HepG2 (cell line): ENCODE results near the gene HELB. TPM values are rescaled to one million over a fixed set of nuclear protein-coding genes. Genes with fewer than 3 reads are reported as not detected.

Experiments
- ATAC-seq: fragments of 200-7000 bp; cut with Tn5 transposase; 3 replicates; pipeline ENCODE4 v1.9.1; 2020; ENCODE audit warnings: mild to moderate bottlenecking, moderate library complexity
- BruUV-seq: library from RNA; stranded (reverse); fragments of 400-500 nt; replicated peaks from 2 replicates; lab custom pipeline; 2021; lab: Mats Ljungman, UMichigan
- CTCF ChIA-PET: fragments of 300-600 bp; formaldehyde crosslinking; extraction: SDS; loops from one replicate; lab custom pipeline; 2021; ENCODE audit warnings: low total read pairs, inconsistent platforms, low intra/inter-chr PET ratio; lab: Yijun Ruan, JAX
- POLR2A ChIA-PET: fragments of 350-600 bp; sonication (Branson Sonifier 250); formaldehyde crosslinking; loops from one replicate; lab custom pipeline; 2020; ENCODE audit warnings: antibody characterized with exemption, inconsistent platforms; lab: Yijun Ruan, JAX
- DNase-seq: peaks from one replicate; pipeline ENCODE4 v3.0.0-alpha.2; 2015; ENCODE audit warnings: low spot score
- FAIRE-seq: peaks from 3 replicates; lab custom pipeline; 2011; peaks lifted over from hg19 to GRCh38; lab: Jason Lieb, UNC
- H2AFZ ChIP-seq: one replicate; pipeline ENCODE4 v1.6.1; 2011; ENCODE audit warnings: low read length, inconsistent platforms
- H3K27ac ChIP-seq: fragments of 300-600 bp; 3 replicates; pipeline ENCODE4 v1.8.0; 2011; ENCODE audit warnings: mixed run types, mild to moderate bottlenecking, mixed read lengths, low read length, inconsistent platforms; ENCODE audit not compliant: insufficient read depth; ENCODE audit errors: extremely low read length
- H3K27me3 ChIP-seq, 2 experiments: fragments of 200-600 bp in 1 of 2; 2 replicates in 1 of 2; 3 replicates in 1 of 2; pipeline versions ENCODE4 v1.6.0 to v1.8.0; 2011; ENCODE audit warnings: low read length in 2 of 2, mild to moderate bottlenecking in 2 of 2, moderate library complexity in 2 of 2, inconsistent platforms in 1 of 2; ENCODE audit not compliant: insufficient read depth in 2 of 2, control insufficient read depth in 1 of 2
- H3K36me3 ChIP-seq, 2 experiments: fragments of 200-600 bp in 1 of 2; replicated peaks in 1 of 2; 2 replicates in 1 of 2; 3 replicates in 1 of 2; pipeline versions ENCODE4 v1.5.1 to v1.8.0; 2011; ENCODE audit warnings: low read length in 2 of 2, inconsistent platforms in 1 of 2; ENCODE audit not compliant: insufficient read depth in 2 of 2, control insufficient read depth in 1 of 2
- H3K4me1 ChIP-seq: 2 replicates; pipeline ENCODE4 v1.5.1; 2012; ENCODE audit warnings: low read length, inconsistent platforms; ENCODE audit not compliant: insufficient read depth
- H3K4me2 ChIP-seq: 2 replicates; pipeline ENCODE4 v1.6.0; 2011; ENCODE audit warnings: low read depth, low read length, inconsistent platforms
- H3K4me3 ChIP-seq, 3 experiments: fragments of 200-600 bp in 1 of 3; sonication (generic), shearing (Covaris generic) in 1 of 3; replicated peaks in 1 of 3; 2 replicates each; pipeline ENCODE4 v1.5.1; 2011 to 2016; ENCODE audit warnings: low read length in 3 of 3, inconsistent platforms in 2 of 3, low read depth in 2 of 3, mild to moderate bottlenecking in 2 of 3, control low read depth in 1 of 3, mixed read lengths in 1 of 3; ENCODE audit not compliant: insufficient read depth in 1 of 3
- H3K79me2 ChIP-seq: one replicate; pipeline ENCODE4 v1.6.1; 2011; ENCODE audit warnings: low read length, inconsistent platforms; ENCODE audit not compliant: insufficient read depth
- H3K9ac ChIP-seq: 2 replicates; pipeline ENCODE4 v1.6.0; 2011; ENCODE audit warnings: mild to moderate bottlenecking, low read depth, low read length, inconsistent platforms; ENCODE audit not compliant: insufficient read depth
- H3K9me3 ChIP-seq: 2 replicates; pipeline ENCODE4 v1.5.1; 2012; ENCODE audit warnings: mild to moderate bottlenecking, low read length
- H4K20me1 ChIP-seq: 2 replicates; pipeline ENCODE4 v1.6.0; 2011; ENCODE audit warnings: inconsistent platforms, mild to moderate bottlenecking, low read length, moderate library complexity; ENCODE audit not compliant: insufficient read depth
- ATF3 ChIP-seq: sonication (generic); formaldehyde crosslinking; IDR thresholded peaks from 2 replicates; pipeline ENCODE4 v1.4.0; 2020; ENCODE audit warnings: missing genetic modification reagents
- MYC ChIP-seq: sonication (generic); formaldehyde crosslinking; IDR thresholded peaks from 2 replicates; pipeline ENCODE4 v1.9.0; 2021; ENCODE audit warnings: missing genetic modification reagents, borderline replicate concordance
- REST ChIP-seq, 2 experiments: IDR thresholded peaks; 2 replicates each; pipeline ENCODE4 v1.6.1; 2011 to 2012; ENCODE audit warnings: low read length in 2 of 2, borderline replicate concordance in 1 of 2, low read depth in 1 of 2, mild to moderate bottlenecking in 1 of 2, moderate library complexity in 1 of 2
- TEAD2 ChIP-seq: sonication (generic); formaldehyde crosslinking; IDR thresholded peaks from 2 replicates; pipeline ENCODE4 v1.9.0; 2021; ENCODE audit warnings: missing genetic modification reagents
- ZNF446 ChIP-seq: sonication (generic); formaldehyde crosslinking; IDR thresholded peaks from 2 replicates; pipeline ENCODE4 v1.5.0; 2020; ENCODE audit warnings: mild to moderate bottlenecking, missing genetic modification reagents
- in situ Hi-C: cut with HindIII; loops from 2 replicates; pipeline ENCODE4 v1.10.0; 2017; ENCODE audit warnings: low pct_unique_long_range_greater_than_20kb; ENCODE audit not compliant: extremely low pct_ligation_motif_present
- intact Hi-C: fragments of 100-400 bp; cut with micrococcal nuclease; formaldehyde crosslinking; loops from one replicate; pipeline ENCODE4 v1.10.0; 2022; ENCODE audit not compliant: unreplicated experiment
- polyA plus RNA-seq, 8 experiments: library from polyadenylated mRNA; depleted of rRNA in 3 of 8; stranded (reverse) in 7 of 8; unstranded in 1 of 8; fragments of >200 nt; fragmentation: Illumina TruSeq in 4 of 8; extraction: Trizol in 4 of 8; gene quantifications; 2 replicates each; pipeline versions ENCODE4 v1.2.1 to v1.2.3, GENCODE V29; 2011 to 2016; ENCODE audit warnings: low read depth in 4 of 8, missing spikeins in 1 of 8, mixed read lengths in 1 of 8; ENCODE audit not compliant: insufficient read depth in 1 of 8
- total RNA-seq, 5 experiments: library from RNA; depleted of rRNA; stranded (reverse); fragments of >200 nt; fragmentation: Illumina TruSeq; extraction: Trizol; gene quantifications; 2 replicates each; pipeline ENCODE4 v1.2.3, GENCODE V29; 2016; ENCODE audit warnings: low read depth in 1 of 5

HELB gene
- total and polyA plus RNA-seq, 2 of the 13 experiments (the other 11 are each of a cell fraction or from before 2014, with no cell fraction given): 1.7 to 3.7 TPM

GRCh38 chr12:66354291-66354690, 52.0 kb downstream of the HELB start (continued):
- TF ChIP-seq REST (IDR thresholded peaks at IDR 0.05; ENCODE audit: borderline replicate concordance in 1 of 2, low read depth in 1 of 2, low read length in 2 of 2) (no peak), MYC (no peak)
- TF ChIP-seq, all 625 proteins: peak for 0

- H3K4me1 ChIP-seq: no peaks in the 10 kb centered on the region
- H4K20me1 ChIP-seq: no peaks in the 10 kb centered on the region
- no peak for DNase-seq
- BruUV-seq: no TSS peak
- no peaks in the 10 kb centered on the region for H3K79me2 ChIP-seq
- in situ Hi-C loops: no loop called here
- H3K27me3 ChIP-seq: peaks cover 0 to 10% of the 10 kb centered on the region in 2 experiments; a peak in 1 of 5 replicates
- CTCF ChIA-PET: no interaction called here
- H3K4me3 ChIP-seq: no peak overlapping the region
- no peaks in the 10 kb centered on the region for H3K9me3 ChIP-seq
- TF ChIP-seq ZNF446 (CRISPR knock-in tag) (no peak), TEAD2 (CRISPR knock-in tag) (no peak), ATF3 (CRISPR knock-in tag) (no peak)
- TF ChIP-seq, all 625 proteins: peak for 0
- POLR2A ChIA-PET: no interaction called here
- no peak overlapping the region for H3K27ac ChIP-seq
- no peak overlapping the region for H3K4me2 ChIP-seq
- intact Hi-C loops: no loop called here
- H3K36me3 ChIP-seq: no peaks in the 10 kb centered on the region
- H2AFZ ChIP-seq: no peak overlapping the region
- FAIRE-seq (no peak), ATAC-seq (no peak)
- H3K9ac ChIP-seq: no peak overlapping the region
Measured at GRCh38 chr12:66359300-66359699, 57.0 kb downstream of the HELB start.
